Measurements from ENCODE around the gene OR10G3. TPM values are rescaled to one million over a fixed set of nuclear protein-coding genes. Genes with fewer than 3 reads are reported as not detected.

The OR10G3 gene
- total and polyA plus RNA-seq, 2 of the 13 experiments (the other 11 are each of a cell fraction or from before 2014, with no cell fraction given): not detected

DNA sequence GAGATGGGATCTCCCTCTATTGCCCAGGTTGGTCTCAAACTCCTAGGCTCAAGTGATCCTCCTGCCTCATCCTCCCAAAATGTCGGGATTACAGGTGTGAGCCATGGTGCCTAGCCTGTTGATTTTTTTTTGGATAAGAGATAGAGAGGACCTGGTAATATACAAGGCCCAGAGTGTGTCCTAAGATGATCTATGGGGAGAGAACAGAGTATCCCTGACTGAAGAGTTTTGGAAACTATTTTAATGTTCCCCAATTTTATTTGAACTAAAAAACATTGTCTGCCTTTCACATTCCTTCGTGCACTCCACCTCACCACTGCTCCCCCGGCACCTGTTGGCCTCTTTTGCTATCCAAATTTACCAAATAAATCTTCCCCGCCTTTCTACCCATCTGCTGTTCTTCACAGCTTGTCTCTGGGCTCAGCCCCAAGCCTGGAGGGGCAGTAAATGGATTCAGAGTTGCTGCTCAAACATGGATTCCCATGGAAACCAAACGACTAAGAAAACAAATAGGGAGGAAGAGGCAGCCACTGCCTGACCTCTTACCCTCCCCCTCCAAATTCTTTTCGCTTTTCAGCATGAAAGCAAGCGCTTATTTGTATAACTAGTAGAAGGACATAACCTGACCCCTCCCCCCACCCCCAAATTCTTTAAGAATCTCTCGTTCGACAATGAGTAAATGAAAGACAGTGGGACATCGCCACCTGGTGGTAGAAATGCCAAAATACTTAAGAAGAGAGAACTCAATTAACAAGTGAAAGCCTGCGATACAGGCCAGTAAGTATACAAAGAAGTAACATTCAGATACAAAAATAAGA is 22.6 kb downstream of the OR10G3 start (continued):
- TF ChIP-seq MIXL1 (CRISPR knock-in tag; IDR thresholded peaks at IDR 0.05) (peak; percentile 87), SALL1 (CRISPR knock-in tag; IDR thresholded peaks at IDR 0.05) (peak; percentile 35; the same call in 1 of the 2 replicates), ZNF782 (CRISPR knock-in tag; IDR thresholded peaks at IDR 0.05; ENCODE audit: borderline replicate concordance) (no peak), POLR2AphosphoS2 (IDR thresholded peaks at IDR 0.05; ENCODE audit: low read depth, low read length) (no peak), TBP (CRISPR knock-in tag; IDR thresholded peaks at IDR 0.05) (no peak), MIER2 (CRISPR knock-in tag; IDR thresholded peaks at IDR 0.05) (peak; percentile 42; the same call in 1 of the 2 replicates), BORCS8-MEF2B (CRISPR knock-in tag; IDR thresholded peaks at IDR 0.05) (no peak), KMT2A (CRISPR knock-in tag; IDR thresholded peaks at IDR 0.05) (0 out of 2 replicates have a peak, but pooled peaks have one; percentile 33), SOX6 (IDR thresholded peaks at IDR 0.05) (no peak), SOX6 (CRISPR knock-in tag; IDR thresholded peaks at IDR 0.05) (peak; percentile 53; the same call in 1 of the 2 replicates), ZNF543 (CRISPR knock-in tag; IDR thresholded peaks at IDR 0.05) (no peak), MED1 (CRISPR knock-in tag; IDR thresholded peaks at IDR 0.05) (peak; percentile 29; the same call in 1 of the 2 replicates), KAT2B (IDR thresholded peaks at IDR 0.05; ENCODE audit: borderline replicate concordance, low read depth, low read length) (no peak), ELF1 (CRISPR knock-in tag; IDR thresholded peaks at IDR 0.05) (peak; percentile 31; the same call in 1 of the 2 replicates), YEATS2 (CRISPR knock-in tag; IDR thresholded peaks at IDR 0.05; ENCODE audit: borderline replicate concordance) (peak; percentile 79; the same call in 1 of the 2 replicates), ARHGAP35 (CRISPR knock-in tag; IDR thresholded peaks at IDR 0.05; ENCODE audit: borderline replicate concordance) (no peak), RAD51 (IDR thresholded peaks at IDR 0.05; ENCODE audit: borderline replicate concordance) (no peak), NCOA1 (CRISPR knock-in tag; IDR thresholded peaks at IDR 0.05) (peak; percentile 5; the same call in 1 of the 2 replicates), SMARCE1 (IDR thresholded peaks at IDR 0.05; ENCODE audit: borderline replicate concordance) (no peak), ISX (CRISPR knock-in tag; conservative IDR thresholded peaks at IDR 0.05) (no peak), MEIS2 (CRISPR knock-in tag; IDR thresholded peaks at IDR 0.05) (0 out of 2 replicates have a peak, but pooled peaks have one; percentile 34), ZNF263 (CRISPR knock-in tag; IDR thresholded peaks at IDR 0.05) (no peak)
- TF ChIP-seq, protein P1, sequence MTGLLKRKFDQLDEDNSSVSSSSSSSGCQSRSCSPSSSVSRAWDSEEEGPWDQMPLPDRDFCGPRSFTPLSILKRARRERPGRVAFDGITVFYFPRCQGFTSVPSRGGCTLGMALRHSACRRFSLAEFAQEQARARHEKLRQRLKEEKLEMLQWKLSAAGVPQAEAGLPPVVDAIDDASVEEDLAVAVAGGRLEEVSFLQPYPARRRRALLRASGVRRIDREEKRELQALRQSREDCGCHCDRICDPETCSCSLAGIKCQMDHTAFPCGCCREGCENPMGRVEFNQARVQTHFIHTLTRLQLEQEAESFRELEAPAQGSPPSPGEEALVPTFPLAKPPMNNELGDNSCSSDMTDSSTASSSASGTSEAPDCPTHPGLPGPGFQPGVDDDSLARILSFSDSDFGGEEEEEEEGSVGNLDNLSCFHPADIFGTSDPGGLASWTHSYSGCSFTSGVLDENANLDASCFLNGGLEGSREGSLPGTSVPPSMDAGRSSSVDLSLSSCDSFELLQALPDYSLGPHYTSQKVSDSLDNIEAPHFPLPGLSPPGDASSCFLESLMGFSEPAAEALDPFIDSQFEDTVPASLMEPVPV (CRISPR knock-in tag; IDR thresholded peaks at IDR 0.05): 0 out of 2 replicates have a peak, but pooled peaks have one; percentile 29
- TF ChIP-seq, protein P2, sequence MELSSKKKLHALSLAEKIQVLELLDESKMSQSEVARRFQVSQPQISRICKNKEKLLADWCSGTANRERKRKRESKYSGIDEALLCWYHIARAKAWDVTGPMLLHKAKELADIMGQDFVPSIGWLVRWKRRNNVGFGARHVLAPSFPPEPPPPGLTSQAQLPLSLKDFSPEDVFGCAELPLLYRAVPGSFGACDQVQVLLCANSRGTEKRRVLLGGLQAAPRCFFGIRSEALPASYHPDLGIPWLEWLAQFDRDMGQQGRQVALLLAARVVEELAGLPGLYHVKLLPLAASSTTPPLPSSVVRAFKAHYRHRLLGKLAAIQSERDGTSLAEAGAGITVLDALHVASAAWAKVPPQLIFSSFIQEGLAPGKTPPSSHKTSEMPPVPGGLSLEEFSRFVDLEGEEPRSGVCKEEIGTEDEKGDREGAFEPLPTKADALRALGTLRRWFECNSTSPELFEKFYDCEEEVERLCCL (CRISPR knock-in tag; IDR thresholded peaks at IDR 0.05; ENCODE audit: borderline replicate concordance): no peak
- TF ChIP-seq, protein P3, sequence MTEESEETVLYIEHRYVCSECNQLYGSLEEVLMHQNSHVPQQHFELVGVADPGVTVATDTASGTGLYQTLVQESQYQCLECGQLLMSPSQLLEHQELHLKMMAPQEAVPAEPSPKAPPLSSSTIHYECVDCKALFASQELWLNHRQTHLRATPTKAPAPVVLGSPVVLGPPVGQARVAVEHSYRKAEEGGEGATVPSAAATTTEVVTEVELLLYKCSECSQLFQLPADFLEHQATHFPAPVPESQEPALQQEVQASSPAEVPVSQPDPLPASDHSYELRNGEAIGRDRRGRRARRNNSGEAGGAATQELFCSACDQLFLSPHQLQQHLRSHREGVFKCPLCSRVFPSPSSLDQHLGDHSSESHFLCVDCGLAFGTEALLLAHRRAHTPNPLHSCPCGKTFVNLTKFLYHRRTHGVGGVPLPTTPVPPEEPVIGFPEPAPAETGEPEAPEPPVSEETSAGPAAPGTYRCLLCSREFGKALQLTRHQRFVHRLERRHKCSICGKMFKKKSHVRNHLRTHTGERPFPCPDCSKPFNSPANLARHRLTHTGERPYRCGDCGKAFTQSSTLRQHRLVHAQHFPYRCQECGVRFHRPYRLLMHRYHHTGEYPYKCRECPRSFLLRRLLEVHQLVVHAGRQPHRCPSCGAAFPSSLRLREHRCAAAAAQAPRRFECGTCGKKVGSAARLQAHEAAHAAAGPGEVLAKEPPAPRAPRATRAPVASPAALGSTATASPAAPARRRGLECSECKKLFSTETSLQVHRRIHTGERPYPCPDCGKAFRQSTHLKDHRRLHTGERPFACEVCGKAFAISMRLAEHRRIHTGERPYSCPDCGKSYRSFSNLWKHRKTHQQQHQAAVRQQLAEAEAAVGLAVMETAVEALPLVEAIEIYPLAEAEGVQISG (CRISPR knock-in tag; IDR thresholded peaks at IDR 0.05): peak; percentile 73

Measured in HepG2 (cell line).